HG03378 (cell line): ENCODE results near the gene DLGAP4.

ENCODE experiments used
- ATAC-seq: cut with Tn5 transposase; IDR thresholded peaks from one replicate; pipeline ENCODE4 v1.9.1; 2021; ENCODE audit warnings: mild to moderate bottlenecking, moderate library complexity; ENCODE audit not compliant: unreplicated experiment

The DLGAP4 gene

DNA sequence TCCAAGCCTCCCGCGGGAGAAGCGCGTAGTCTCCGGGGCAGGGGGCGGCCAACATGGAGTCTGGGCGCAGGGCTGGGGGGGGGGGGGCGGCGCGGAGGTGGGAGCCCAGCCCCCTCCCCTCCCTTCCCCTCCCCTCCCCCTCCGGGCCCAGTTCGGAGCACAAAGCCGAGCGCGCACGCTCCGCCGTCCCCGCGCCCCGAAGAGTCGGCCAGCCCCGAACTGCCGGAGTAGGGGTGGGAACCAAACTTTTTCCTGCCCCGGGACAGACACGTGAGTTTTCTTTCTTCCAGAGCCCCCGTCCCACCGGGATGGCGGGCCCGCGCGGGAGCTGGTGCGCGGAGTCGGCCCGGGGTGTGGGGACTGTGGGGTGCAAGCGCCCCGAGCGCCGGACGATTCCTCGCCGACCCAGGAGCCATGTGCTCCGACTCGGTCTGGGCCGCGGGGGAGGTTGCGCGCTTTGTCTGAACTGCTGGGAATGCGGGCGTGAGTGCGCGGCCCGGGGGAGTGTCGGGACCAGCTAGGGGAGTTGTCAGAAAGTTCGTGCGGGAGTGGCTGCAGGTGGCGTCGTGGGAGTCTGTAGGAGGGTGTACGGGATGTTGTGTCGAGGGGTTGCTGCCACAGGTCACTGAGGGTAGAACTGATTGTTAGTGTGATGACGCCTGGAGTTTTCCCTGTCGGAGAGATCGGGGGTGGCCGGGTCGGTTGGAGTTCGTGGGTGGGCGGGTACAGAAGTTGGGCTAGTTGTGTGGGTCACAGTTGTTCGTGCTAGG is 268.4 kb downstream of the DLGAP4 start:
- no peak for ATAC-seq

DNA sequence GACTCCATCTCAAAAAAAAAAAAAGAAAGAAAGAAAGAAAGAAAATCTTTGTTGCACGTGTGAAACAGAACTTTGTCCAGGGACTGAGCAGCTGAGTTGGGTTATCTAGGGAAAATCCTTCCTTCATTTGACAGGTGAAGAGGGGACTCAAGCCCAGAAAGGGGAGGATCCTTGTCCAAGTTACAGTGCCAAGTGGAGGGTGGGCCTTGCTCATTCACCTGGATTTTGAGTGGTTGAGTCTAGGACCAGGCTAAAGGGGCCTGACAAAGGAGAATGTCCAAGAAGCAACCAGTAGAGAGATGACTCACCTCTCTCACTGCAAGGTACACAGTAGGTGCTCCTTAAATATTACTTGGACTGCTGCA is 269.9 kb downstream of the DLGAP4 start:
- ATAC-seq = no peak
